Stimulated activated CD8-positive, alpha-beta memory T cell treated with anti-CD3 and anti-CD28 coated beads, Interleukin-12 subunit alpha, Interleukin-12 subunit beta, amount 100 ng/mL, for 24 hours (primary cell): ENCODE measurements around the gene R3HDML.
"Not testable (repeated sequence)": the region's sequence is repeated elsewhere in the genome, so short reads cannot be mapped to it uniquely, and the experiment has no call there.

ENCODE experiments used
- DNase-seq: peaks from one replicate; pipeline ENCODE4 v3.0.0-alpha.2; 2020; ENCODE audit errors: extremely low read depth

Gene R3HDML

DNA sequence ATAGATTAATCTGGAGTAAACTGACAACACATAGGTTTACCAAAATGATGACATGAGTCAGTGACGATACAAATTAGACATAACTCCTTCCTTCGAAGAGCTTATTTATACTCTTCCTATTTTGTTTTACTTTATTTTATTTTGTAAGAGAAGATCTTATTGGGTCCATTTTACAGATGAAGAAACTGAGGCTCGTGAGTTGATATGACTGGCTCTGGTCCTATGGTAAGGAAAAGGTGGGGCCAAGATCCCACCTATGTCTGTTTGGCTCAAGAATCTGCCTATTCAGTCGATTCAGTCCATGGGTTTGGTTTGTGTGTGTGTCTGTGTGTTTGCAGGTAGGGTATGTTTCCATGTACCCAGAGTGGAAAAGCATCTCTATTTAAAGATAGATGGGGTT lies 8.4 kb upstream of the R3HDML start:
- DNase-seq = no peak

DNA sequence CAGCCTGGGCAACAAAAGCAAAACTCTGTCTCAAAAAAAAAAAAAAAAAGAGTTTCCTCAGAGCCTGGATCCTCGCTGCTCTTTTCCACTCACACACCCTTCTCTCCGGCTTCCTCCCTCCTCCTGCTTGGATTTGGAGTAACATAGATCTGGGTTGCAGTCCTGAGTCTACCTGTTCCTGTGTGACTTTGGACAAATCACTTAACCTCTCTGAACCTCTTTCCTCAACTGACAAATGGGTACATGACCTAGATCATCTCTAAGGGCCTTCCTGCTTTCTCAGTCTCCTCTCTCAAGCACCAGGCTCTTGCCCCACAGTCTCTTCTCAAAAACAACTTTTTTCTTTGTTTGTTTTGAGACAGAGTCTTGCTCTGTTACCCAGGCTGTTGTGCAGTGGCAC lies 5.6 kb upstream of the R3HDML start:
- no peak for DNase-seq

GRCh38 chr20:44334306-44334705 lies 2.5 kb upstream of the R3HDML start:
- DNase-seq = no peak

DNA sequence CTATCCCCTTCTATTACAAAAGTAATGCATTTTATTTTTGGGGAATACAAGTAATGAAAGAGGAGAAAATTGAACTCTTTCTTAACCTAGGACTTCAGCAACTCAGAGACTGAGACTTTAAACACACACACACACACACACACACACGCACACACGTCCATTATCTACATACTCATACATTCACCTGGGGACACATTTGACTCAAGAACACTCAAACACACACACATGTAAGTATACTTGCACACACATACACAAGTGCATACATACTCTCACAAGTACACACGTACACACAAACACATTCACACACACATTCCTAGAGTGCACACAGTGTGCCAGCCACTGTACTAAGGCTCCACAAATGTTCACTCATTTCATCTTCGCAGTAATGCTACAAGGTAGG lies 2.1 kb upstream of the R3HDML start:
- DNase-seq = no peak

DNA sequence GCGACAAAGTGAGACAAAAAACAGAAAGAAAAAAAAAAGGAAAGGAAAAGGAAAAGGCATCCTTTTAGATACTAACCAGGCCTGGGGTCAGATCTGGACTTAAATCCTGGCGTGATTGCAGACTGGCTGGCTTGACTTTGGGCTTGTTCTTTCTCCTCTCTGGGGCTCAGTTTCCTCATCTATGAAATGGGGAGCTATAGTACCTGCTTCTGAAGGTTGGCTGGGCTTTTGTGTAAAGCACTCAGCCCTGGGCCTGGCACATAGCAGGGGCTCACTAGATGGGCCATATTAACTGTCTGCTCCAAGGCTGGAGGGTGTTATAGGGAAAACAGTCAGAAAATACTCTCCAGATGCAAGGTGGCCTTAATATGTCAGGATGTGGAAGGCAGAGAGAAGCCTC lies 1.2 kb upstream of the R3HDML start:
- no peak for DNase-seq

DNA sequence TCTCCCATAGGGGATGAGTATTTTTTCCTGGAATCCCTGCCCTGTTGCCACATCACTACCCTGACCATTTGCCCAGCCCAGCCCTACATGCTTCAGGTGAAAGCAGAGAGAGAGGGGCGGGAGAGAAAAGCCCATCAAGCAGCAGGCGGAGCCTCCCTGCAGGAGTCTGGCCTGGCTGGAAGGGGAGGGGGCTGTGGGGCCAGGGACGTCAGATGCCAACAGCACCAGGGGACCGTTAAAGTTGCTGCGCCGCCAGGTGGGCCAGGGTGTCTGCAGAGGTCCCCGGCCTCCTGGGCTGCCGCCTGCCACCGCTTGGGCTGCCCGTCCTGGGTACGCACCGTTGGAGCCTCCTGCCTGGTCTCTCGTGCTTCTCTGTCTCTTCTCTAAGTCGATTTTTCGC lies 757 bp upstream of the R3HDML start:
- no peak for DNase-seq

- DNase-seq = no peak
Observed at GRCh38 chr20:44342248-44342647, 5.4 kb downstream of the R3HDML start.

- DNase-seq = no peak
Observed at GRCh38 chr20:44343162-44343675, 6.4 kb downstream of the R3HDML start.

DNA sequence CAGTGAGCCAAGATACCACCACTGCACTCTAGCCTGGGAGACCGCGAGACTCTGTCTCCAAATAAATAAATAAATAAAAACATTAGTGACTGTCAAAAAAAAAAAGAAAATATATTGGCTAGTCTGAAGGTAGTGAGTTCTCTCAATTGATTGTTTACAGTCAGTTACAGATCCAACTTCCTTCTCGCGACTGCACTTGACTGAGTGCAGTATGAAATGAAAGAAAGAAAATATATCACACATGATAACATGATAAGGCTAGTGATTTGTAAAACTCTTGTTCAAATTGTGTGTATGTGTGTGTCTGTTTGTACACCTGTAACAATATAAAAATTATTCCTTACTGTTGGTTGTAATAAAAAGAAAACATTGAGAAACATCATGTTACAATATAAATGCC lies 7.9 kb downstream of the R3HDML start:
- DNase-seq = no peak

GRCh38 chr20:44345147-44345546 lies 8.3 kb downstream of the R3HDML start:
- no peak for DNase-seq

DNA sequence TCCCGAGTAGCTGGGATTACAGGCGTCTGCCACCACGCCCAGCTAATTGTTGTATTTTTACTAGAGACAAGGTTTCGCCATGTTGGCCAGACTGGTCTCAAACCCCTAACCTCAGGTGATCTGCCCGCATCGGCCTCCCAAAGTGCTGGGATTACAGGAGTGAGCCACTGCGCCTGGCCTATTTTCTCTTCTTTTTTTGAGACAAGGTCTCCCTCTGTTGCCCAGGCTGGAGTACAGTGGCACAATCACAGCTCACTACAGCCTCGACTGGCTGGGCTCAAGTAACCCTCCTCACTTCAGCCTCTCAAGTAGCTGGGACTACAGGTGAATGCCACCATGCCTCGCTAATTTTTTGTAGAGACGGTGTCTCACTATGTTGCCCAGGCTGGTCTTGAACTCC lies 9.1 kb downstream of the R3HDML start:
- not testable (repeated sequence) for DNase-seq

GRCh38 chr20:44348168-44348659 lies 11.4 kb downstream of the R3HDML start:
- no peak for DNase-seq

DNA sequence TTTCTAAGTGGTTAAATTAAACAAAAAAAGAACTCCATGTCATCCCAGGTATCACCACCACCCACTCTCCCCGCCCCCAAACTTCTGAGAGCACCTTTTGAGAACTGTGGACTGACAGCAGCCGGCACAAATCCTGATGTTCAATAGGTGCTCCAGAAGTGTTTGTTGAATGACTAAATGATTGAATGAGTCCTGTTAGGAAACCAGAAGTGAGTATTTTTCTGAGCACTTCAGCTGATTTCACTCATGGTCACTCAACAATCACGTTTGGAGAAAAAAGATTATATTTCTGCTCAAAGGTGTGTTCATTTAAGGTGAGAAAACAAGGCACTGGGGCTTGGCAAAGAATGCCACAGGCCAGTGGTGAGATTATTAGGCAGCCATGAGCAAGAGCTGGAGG lies 12.5 kb downstream of the R3HDML start:
- DNase-seq = no peak

DNA sequence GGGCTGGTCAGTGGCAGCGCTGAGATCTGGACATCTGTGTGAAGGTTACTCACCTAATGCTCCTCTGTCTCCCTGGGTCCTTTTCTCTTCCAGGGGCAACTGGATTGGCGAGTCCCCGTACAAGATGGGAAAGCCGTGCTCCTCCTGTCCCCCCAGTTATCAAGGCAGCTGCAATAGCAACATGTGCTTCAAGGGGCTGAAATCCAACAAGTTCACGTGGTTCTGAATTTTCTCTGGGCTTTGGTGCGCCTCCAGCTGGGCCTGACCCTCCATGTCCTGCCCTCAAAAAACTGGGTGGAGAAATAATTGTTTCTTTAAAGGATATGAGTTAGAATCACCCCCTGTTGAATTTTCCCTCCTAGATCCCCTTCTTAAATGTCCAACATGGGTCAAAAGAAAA lies 13.7 kb downstream of the R3HDML start:
- DNase-seq = no peak

DNA sequence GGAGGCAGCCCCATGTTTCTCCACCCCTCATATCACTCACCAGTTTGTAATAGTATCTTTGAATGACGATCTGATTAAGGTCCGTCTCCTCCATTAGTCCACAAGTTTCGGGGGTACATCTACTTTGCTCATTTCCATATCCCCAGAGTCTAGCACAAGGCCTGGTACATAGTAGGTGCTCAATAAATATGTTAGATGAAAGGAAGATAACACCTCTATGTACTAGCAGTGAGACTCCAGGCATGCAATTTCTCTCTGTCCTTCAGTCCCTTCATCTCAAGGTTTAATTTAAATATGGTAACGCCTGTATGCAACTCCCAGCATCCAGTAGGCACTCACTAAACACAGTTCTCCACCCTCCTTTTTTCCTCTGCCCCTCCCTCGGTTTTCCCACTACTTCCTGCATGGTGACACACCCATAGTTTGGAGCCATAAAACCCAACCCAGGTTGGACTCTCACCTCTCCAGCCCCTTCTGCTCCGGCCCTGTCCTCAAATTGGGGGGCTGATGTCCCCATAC lies 18.2 kb downstream of the R3HDML start:
- no peak for DNase-seq

DNA sequence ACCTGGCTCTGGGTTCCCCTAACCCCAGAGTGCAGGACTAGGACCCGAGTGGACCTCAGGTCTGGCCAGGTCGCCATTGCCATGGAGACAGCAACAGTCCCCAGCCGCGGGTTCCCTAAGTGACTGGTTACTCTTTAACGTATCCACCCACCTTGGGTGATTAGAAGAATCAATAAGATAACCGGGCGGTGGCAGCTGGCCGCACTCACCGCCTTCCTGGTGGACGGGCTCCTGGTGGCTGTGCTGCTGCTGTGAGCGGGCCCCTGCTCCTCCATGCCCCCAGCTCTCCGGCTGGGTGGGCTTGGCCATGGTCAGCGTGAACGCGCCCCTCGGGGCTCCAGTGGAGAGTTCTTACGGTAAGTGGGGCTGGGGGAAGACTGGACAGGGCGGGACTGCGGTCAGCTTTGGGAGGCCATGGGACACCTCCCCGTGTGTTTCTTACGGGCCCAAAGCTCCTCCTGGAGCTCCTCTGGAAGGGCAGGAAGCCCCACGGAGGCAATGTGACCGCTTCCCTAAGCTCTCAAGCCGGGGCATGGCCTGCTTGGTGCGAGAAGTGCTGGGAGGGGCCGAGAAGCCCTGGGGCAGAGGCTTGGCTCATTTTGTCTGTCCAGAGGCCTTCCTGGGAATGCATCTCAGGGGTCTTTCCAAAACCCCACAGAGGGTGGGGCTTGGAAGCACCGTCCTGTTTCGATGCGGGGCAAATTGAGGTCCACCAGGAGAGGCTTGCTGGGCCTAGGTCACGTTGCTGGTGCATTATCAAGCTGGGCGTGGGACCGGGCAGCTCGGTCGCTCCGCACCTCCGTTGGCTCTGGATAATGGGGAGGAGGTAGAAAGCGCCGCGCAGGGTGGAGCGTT lies 18.9 kb downstream of the R3HDML start, which contains the start of gene HNF4A:
Gene HNF4A, plus strand, starts transcription at position 202 of the 855 bp plus-strand sequence. Its CDS starts 106 bp downstream, at position 308.
- DNase-seq = no peak

DNA sequence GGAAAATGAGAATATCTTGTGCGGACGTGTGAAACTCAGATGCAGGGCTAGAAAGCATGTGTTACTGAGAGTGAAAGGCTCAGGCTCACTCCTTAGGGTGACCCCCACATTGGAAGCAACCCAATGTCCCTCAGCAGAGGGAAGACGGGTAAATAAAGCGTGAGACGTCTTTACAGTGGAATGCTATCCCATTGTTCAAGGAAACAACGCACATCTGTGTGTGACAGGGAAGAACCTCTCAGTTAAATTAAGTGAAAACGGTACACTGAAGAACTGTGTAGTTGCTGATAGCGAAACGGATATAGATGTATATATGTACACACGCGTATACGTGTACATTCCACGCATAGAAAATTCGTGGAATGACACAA lies 19.5 kb downstream of the R3HDML start:
- no peak for DNase-seq

- DNase-seq = no peak
Observed at GRCh38 chr20:44357020-44357419, 20.2 kb downstream of the R3HDML start.

DNA sequence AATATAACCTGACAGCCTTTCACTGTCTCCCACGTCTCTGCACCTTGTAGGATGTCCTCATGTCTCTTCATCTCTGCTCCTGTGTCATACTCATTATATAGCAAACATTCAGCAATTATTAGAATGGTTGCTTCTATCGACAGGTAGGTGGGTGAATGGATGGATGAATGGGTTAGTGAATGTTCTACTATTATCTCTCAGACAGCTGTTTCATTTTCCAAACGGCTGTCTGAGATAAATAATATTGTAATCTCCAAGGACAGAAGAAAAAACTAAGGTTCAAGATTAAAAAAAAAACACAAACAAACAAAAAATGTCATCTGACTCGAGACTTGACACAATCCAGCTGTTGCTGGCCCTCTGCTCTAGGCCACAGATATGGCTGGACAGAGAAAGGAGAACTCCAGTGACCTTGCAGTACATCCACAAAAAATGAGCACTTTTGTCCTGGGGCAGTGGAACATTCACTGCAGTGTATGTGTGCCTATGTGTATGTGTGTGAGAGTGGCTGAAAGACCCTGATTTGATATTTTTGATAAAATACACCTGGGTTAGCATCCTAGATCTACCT lies 20.8 kb downstream of the R3HDML start:
- DNase-seq = no peak

- DNase-seq = no peak
Observed at GRCh38 chr20:44358776-44359175, 21.9 kb downstream of the R3HDML start.

- DNase-seq = no peak
Observed at GRCh38 chr20:44360221-44360620, 23.4 kb downstream of the R3HDML start.

DNA sequence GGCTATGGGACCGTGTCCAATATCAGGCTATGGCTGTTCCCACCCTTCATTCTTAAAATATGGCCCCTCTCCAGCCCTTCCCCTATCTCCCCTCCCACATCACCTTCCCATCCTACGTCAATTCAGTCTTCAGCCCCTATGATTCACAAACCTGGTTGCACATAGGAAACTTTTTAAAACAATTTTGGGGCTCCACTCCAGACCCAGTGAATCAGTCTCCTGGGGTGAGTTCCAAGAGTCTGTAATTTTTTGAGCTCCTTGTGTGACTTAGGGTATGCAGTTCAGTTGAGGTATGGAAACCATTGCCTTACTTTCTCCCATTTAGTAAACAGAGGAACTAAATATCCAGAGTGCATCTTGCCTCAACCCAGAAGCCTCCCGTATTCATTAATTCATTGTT lies 24.2 kb downstream of the R3HDML start:
- no peak for DNase-seq

DNA sequence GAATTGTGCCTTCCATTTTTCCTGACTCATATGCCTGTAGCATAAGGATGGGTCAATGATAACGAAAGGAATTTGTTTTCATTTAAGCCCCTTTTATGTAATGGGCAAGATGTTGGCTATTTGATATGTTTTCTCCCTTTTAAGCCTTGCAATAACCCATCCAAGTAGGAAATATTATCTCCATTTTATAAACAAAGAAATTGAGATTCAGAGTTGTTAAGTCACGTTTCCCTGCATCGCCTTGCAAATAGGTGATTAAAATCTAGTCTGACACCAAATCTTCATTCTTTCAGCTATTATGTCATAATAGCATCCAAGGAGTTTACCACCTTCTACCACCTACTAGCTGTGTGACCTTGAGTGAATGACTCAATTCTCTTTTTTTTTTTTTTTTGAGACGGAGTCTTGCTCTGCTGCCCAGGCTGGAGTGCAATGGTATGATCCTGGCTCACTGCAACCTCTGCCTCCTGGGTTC lies 25.7 kb downstream of the R3HDML start:
- no peak for DNase-seq
